Breast epithelium (tissue), 3 donors: ENCODE results near the gene ZKSCAN8.

Experiments used
- POLR2A ChIP-seq: fragments of 450-650 bp; IDR thresholded peaks from one replicate; pipeline ENCODE4 v1.6.1; 2016; ENCODE audit warnings: antibody characterized with exemption, mild to moderate bottlenecking, moderate library complexity
- POLR2AphosphoS5 ChIP-seq, 3 donors: sonication (generic); formaldehyde crosslinking; IDR thresholded peaks; one replicate each; pipeline ENCODE4 v1.6.1; 2017; ENCODE audit warnings: antibody characterized with exemption in 3 of 3

DNA sequence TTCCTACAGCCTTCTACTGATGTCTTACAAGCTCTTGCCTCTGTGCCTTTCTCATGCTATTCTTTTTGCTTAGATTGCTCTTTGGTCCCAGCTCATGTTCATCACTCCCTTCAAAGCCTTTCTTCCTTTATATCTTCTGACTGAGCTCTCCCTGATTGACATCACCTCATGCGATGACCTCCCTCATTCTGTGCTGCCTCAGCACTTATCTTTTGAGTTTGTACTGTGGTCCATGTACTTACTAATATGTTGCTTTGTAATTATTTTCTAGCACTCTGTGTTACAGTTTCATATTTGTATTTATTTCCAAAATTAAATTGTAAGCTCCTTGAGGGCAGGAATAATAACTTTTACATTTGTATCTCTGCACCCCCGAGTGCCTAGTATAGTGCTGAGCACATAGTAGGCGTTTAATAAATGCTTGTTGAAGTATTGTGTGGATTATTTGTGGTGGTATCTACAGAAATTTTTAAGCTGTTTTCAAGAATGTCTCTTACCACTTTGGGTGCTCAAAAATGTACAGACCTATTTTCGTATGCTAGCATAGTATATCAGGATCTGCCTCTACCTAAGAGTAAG, 17.4 kb downstream of the ZKSCAN8 start:
- no peak for TF ChIP-seq POLR2AphosphoS5 (IDR thresholded peaks at IDR 0.05)
- no peak for TF ChIP-seq POLR2A
